Mesenchymal stem cell (in vitro differentiated cells and primary cell): ENCODE measurements around the gene ALG14.

Source experiments
- DNase-seq: peaks from one replicate; pipeline ENCODE4 v3.0.0-alpha.2; 2013
- H2AFZ ChIP-seq: one replicate; pipeline ENCODE4 v1.6.1; 2013; ENCODE audit warnings: low read depth, mild to moderate bottlenecking, control low read depth, inconsistent platforms, low read length, moderate library complexity
- H2AK5ac ChIP-seq: 2 replicates; pipeline ENCODE4 v1.6.1; 2013; ENCODE audit warnings: low read length, moderate library complexity, mild to moderate bottlenecking, inconsistent platforms; ENCODE audit not compliant: severe bottlenecking
- H2BK120ac ChIP-seq: one replicate; pipeline ENCODE4 v1.6.1; 2013; ENCODE audit warnings: low read depth, mild to moderate bottlenecking, inconsistent platforms, low read length, moderate library complexity
- H2BK12ac ChIP-seq, 2 experiments: one replicate each; pipeline ENCODE4 v1.6.1; 2013; ENCODE audit warnings: inconsistent platforms in 2 of 2, low read length in 2 of 2, mild to moderate bottlenecking in 2 of 2, moderate library complexity in 2 of 2, control low read depth in 1 of 2
- H2BK15ac ChIP-seq: one replicate; pipeline ENCODE4 v1.6.1; 2013; ENCODE audit warnings: mild to moderate bottlenecking, low read depth, inconsistent platforms; ENCODE audit not compliant: poor library complexity, severe bottlenecking
- H2BK5ac ChIP-seq: 2 replicates; pipeline ENCODE4 v1.6.1; 2013; ENCODE audit warnings: low read depth, mild to moderate bottlenecking, low read length, control low read depth, inconsistent platforms; ENCODE audit not compliant: poor library complexity, severe bottlenecking
- H3K14ac ChIP-seq, 2 experiments: one replicate each; pipeline ENCODE4 v1.6.1; 2013; ENCODE audit warnings: inconsistent platforms in 2 of 2, low read length in 2 of 2, control low read depth in 1 of 2, mild to moderate bottlenecking in 1 of 2, moderate library complexity in 1 of 2
- H3K18ac ChIP-seq, 2 experiments: one replicate each; pipeline ENCODE4 v1.6.1; 2013; ENCODE audit warnings: inconsistent platforms in 2 of 2, low read length in 2 of 2, control low read depth in 1 of 2, low read depth in 1 of 2, mild to moderate bottlenecking in 1 of 2
- H3K23ac ChIP-seq, 2 experiments: one replicate each; pipeline ENCODE4 v1.6.1; 2013; ENCODE audit warnings: inconsistent platforms in 2 of 2, low read length in 2 of 2, mild to moderate bottlenecking in 2 of 2, moderate library complexity in 2 of 2, control low read depth in 1 of 2
- H3K27ac ChIP-seq: 2 replicates; pipeline ENCODE4 v1.5.1; 2013; ENCODE audit warnings: mild to moderate bottlenecking, moderate library complexity, low read length, control low read depth, inconsistent platforms; ENCODE audit not compliant: poor library complexity, severe bottlenecking
- H3K27me3 ChIP-seq, 2 experiments: 2 replicates each; pipeline versions ENCODE4 v1.6.1 to v1.7.0; 2013; ENCODE audit warnings: low read length in 2 of 2, mild to moderate bottlenecking in 2 of 2, moderate library complexity in 2 of 2, control low read depth in 1 of 2, inconsistent platforms in 1 of 2; ENCODE audit not compliant: control insufficient read depth in 1 of 2, insufficient read depth in 1 of 2
- H3K36me3 ChIP-seq, 2 experiments: 2 replicates each; pipeline versions ENCODE4 v1.6.1 to v1.7.0; 2013; ENCODE audit warnings: low read length in 2 of 2, control low read depth in 1 of 2, inconsistent platforms in 1 of 2, low read depth in 1 of 2, mild to moderate bottlenecking in 1 of 2; ENCODE audit not compliant: insufficient read depth in 2 of 2, control insufficient read depth in 1 of 2
- H3K4ac ChIP-seq, 2 experiments: one replicate each; pipeline ENCODE4 v1.6.1; 2013; ENCODE audit warnings: inconsistent platforms in 2 of 2, low read length in 2 of 2, mild to moderate bottlenecking in 2 of 2, moderate library complexity in 2 of 2, control low read depth in 1 of 2, low read depth in 1 of 2
- H3K4me1 ChIP-seq: 2 replicates; pipeline ENCODE4 v1.6.1; 2013; ENCODE audit warnings: low read depth, low read length, control low read depth; ENCODE audit not compliant: control insufficient read depth, insufficient read depth
- H3K4me2 ChIP-seq: 2 replicates; pipeline ENCODE4 v1.6.1; 2013; ENCODE audit warnings: low read length, mild to moderate bottlenecking, inconsistent platforms; ENCODE audit not compliant: poor library complexity, severe bottlenecking
- H3K4me3 ChIP-seq, 2 experiments: 2 replicates each; pipeline versions ENCODE4 v1.5.1 to v1.7.0; 2013; ENCODE audit warnings: low read length in 2 of 2, mild to moderate bottlenecking in 2 of 2, control low read depth in 1 of 2, low read depth in 1 of 2; ENCODE audit not compliant: insufficient read depth in 1 of 2
- H3K79me1 ChIP-seq: replicated peaks from 2 replicates; pipeline ENCODE4 v1.6.1; 2013; ENCODE audit warnings: mild to moderate bottlenecking, control low read depth, low read length, inconsistent platforms; ENCODE audit not compliant: poor library complexity, severe bottlenecking
- H3K9ac ChIP-seq: 2 replicates; pipeline ENCODE4 v1.7.0; 2013; ENCODE audit warnings: mild to moderate bottlenecking, low read length, moderate library complexity
- H3K9me3 ChIP-seq: 2 replicates; pipeline ENCODE4 v1.7.0; 2013; ENCODE audit warnings: mild to moderate bottlenecking, low read length; ENCODE audit not compliant: control insufficient read depth
- H4K8ac ChIP-seq: one replicate; pipeline ENCODE4 v1.6.1; 2013; ENCODE audit warnings: inconsistent platforms, mild to moderate bottlenecking, low read length, moderate library complexity
- H4K91ac ChIP-seq: one replicate; pipeline ENCODE4 v1.6.1; 2013; ENCODE audit warnings: mild to moderate bottlenecking, low read length, inconsistent platforms
- WGBS: methylation state at CpG from one replicate; pipeline ENCODE4 v1.1.7; 2013; ENCODE audit warnings: mixed read lengths; 5-methylcytosine and 5-hydroxymethylcytosine counted together

Gene ALG14

GRCh38 chr1:95080879-95081278, 8.1 kb upstream of the ALG14 start:
- Histone ChIP-seq H2BK120ac (no peak overlapping the region), H3K36me3 (no peaks in the 10 kb centered on the region), H2AFZ (no peak overlapping the region), H3K4me3 (no peak overlapping the region), H3K4me2 (no peak overlapping the region), H2BK12ac (no peak overlapping the region), H3K9me3 (no peaks in the 10 kb centered on the region), H3K18ac (no peak overlapping the region), H2BK5ac (no peak overlapping the region), H2AK5ac (no peak overlapping the region), H4K91ac (no peak overlapping the region), H3K4me1 (no peaks in the 10 kb centered on the region), H3K14ac (no peak overlapping the region), H3K4ac (no peak overlapping the region), H4K8ac (no peak overlapping the region), H3K23ac (no peak overlapping the region), H3K27ac (no peak overlapping the region), H3K79me1 (no peaks in the 10 kb centered on the region), H2BK15ac (no peak overlapping the region), H3K27me3 (peaks cover 8 to 11% of the 10 kb centered on the region in 2 experiments), H3K9ac (no peak overlapping the region)
- DNase-seq: no peak
- 100% methylated on average over 1 of the region's 1 CpG for WGBS

GRCh38 chr1:95080446-95080845, 7.7 kb upstream of the ALG14 start:
- no peak for DNase-seq
- Histone ChIP-seq H3K4ac (no peak overlapping the region), H3K27ac (no peak overlapping the region), H2BK5ac (no peak overlapping the region), H3K27me3 (peaks cover 8 to 11% of the 10 kb centered on the region in 2 experiments), H3K4me3 (no peak overlapping the region), H2BK15ac (no peak overlapping the region), H3K9ac (no peak overlapping the region), H2AK5ac (no peak overlapping the region), H3K4me1 (no peaks in the 10 kb centered on the region), H2BK120ac (no peak overlapping the region), H3K23ac (no peak overlapping the region), H2AFZ (no peak overlapping the region), H4K8ac (no peak overlapping the region), H3K14ac (no peak overlapping the region), H3K79me1 (no peaks in the 10 kb centered on the region), H2BK12ac (no peak overlapping the region), H3K36me3 (no peaks in the 10 kb centered on the region), H3K9me3 (no peaks in the 10 kb centered on the region), H3K18ac (no peak overlapping the region), H3K4me2 (no peak overlapping the region), H4K91ac (no peak overlapping the region)
- 87% methylated on average over 1 of the region's 1 CpG for WGBS

GRCh38 chr1:95076034-95076433, 3.3 kb upstream of the ALG14 start:
- Histone ChIP-seq H2BK5ac (no peak overlapping the region), H3K23ac (no peak overlapping the region), H3K14ac (no peak overlapping the region), H2AK5ac (no peak overlapping the region), H2BK12ac (no peak overlapping the region), H3K9ac (no peak overlapping the region), H3K4me3 (no peak overlapping the region), H4K8ac (no peak overlapping the region), H3K4me2 (no peak overlapping the region), H3K27ac (no peak overlapping the region), H3K18ac (no peak overlapping the region), H4K91ac (no peak overlapping the region), H3K36me3 (peaks cover 0 to 2% of the 10 kb centered on the region in 2 experiments), H3K4ac (no peak overlapping the region), H3K27me3 (peaks cover 8 to 11% of the 10 kb centered on the region in 2 experiments), H3K9me3 (no peaks in the 10 kb centered on the region), H2BK120ac (no peak overlapping the region), H2BK15ac (no peak overlapping the region), H2AFZ (no peak overlapping the region), H3K4me1 (peaks cover 1% of the 10 kb centered on the region), H3K79me1 (peaks cover 5% of the 10 kb centered on the region)
- DNase-seq: no peak

- H4K91ac ChIP-seq: no peak overlapping the region
- H3K27me3 ChIP-seq: peaks cover 0 to 7% of the 10 kb centered on the region in 2 experiments
- H3K9ac ChIP-seq: peak overlapping the region; percentile 94
- H3K4me1 ChIP-seq: peaks cover 5% of the 10 kb centered on the region
- H3K9me3 ChIP-seq: no peaks in the 10 kb centered on the region
- H3K23ac ChIP-seq: no peak overlapping the region
- peak overlapping the region; percentile 90 for H3K4me2 ChIP-seq
- peak overlapping the region; percentile 68 to 88 for H3K18ac ChIP-seq
- no peak overlapping the region for H2AFZ ChIP-seq
- no peak overlapping the region for H2BK5ac ChIP-seq
- H3K27ac ChIP-seq: peak overlapping the region; percentile 98
- no peak for DNase-seq
- H3K14ac ChIP-seq: no peak overlapping the region
- H3K36me3 ChIP-seq: peaks cover 0 to 2% of the 10 kb centered on the region in 2 experiments
- no peak overlapping the region for H2BK12ac ChIP-seq
- H2BK120ac ChIP-seq: no peak overlapping the region
- H2AK5ac ChIP-seq: no peak overlapping the region
- H2BK15ac ChIP-seq: no peak overlapping the region
- WGBS: 34% methylated on average over 3 of the region's 3 CpGs
- H3K4me3 ChIP-seq: peak overlapping the region in 1 of 2 experiments; percentile 89
- H3K4ac ChIP-seq: no peak overlapping the region
- H4K8ac ChIP-seq: peak overlapping the region; percentile 1
- H3K79me1 ChIP-seq: peaks cover 6% of the 10 kb centered on the region
Observed at GRCh38 chr1:95073446-95073845, 695 bp upstream of the ALG14 start.
